ENCODE data around the gene AS3MT.
A peak's percentile ranks its signal among the peaks of the same experiment; 100 is the strongest.
"Not testable (repeated sequence)": the region's sequence is repeated elsewhere in the genome, so short reads cannot be mapped to it uniquely, and the experiment has no call there.

Gene AS3MT, protein sequence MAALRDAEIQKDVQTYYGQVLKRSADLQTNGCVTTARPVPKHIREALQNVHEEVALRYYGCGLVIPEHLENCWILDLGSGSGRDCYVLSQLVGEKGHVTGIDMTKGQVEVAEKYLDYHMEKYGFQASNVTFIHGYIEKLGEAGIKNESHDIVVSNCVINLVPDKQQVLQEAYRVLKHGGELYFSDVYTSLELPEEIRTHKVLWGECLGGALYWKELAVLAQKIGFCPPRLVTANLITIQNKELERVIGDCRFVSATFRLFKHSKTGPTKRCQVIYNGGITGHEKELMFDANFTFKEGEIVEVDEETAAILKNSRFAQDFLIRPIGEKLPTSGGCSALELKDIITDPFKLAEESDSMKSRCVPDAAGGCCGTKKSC

DNA sequence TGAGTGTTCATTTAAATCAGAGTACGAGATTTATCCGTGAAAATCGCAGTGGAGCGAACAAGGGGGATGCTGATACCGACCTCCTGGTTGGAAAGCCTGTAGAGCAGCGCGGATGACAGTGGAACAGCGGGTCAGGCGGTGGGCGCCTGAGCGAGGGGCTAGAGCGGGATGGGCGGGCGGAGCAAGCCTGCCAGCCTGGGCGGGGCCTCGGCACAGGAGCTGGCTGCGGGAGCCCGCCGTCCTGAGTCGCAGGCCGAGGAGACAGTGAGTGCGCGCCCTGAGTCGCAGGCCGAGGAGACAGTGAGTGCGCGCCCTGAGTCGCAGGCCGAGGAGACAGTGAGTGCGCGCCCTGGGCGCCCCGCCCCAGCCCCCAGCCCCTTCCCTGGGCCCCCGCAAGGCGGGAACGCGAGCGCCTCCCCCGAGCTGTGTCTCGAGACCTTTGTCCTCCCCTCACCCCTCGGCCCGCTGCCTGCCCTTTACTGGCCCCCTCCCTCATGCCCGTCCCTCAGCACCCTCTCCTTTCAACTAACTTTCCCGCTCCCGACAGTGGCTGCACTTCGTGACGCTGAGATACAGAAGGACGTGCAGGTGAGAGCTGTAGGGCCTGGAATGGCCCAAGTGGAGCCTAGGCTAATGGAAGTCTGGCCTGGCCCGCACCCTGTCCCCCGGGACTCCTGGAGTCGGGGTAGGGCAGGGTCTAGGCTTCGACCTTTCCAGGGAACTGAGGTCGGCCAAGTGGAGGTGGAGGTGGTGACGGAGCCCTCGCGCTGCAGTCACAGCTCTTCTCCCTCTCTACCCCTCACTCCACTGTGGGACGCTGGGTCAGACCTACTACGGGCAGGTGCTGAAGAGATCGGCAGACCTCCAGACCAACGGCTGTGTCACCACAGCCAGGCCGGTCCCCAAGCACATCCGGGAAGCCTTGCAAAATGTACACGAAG lies at the start of gene AS3MT:
Gene AS3MT (plus strand): TSS at position 213 of the 941 bp plus-strand sequence. CDS start 123 bp downstream, at position 336.
- no peak for DNase-seq (ENCODE audit: low read depth)

GRCh38 chr10:102820008-102820407 lies 49.3 kb upstream of the AS3MT start:
- not testable (repeated sequence) for DNase-seq (ENCODE audit: low read depth)

DNA sequence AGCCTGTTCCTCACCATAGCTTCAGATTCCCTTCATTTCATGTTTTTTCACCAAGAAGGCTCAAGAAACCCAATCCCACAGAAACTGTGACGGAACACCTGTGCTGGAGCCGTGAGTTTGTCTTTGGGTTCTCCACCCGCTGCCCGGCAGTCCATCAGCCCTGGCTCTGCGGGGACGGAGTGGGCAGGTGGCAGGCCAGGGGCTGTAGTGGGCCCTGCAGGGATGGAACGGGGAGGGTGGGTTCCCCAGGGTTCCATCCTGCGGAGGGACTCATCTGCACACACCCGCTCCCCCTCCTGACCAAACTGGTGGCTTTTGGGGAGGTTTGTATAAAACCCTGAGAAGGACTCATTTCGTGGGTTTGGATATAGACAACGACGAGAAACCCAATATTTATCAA lies 47.0 kb upstream of the AS3MT start:
- DNase-seq (ENCODE audit: low read depth) = no peak

DNA sequence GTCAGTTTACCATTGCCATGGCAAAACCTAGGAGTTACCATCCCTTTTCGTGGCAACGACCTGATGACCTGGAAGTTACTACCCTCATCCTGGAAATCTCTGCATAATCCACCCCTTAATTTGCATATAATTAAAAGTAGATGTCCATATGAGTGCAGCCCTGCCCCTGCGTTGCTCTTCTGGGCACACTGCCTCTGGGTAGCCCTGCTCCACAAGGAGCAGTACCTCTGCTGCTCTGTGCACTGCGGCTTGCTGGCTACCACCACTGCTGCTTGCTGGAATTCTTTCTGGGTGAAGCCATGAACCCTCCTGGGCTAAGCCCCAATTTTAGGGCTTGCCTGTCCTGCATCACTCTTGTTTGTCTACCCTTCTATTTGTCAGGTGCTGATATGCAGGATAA lies 44.6 kb upstream of the AS3MT start:
- DNase-seq (ENCODE audit: low read depth) = no peak

GRCh38 chr10:102826148-102826796 lies 43.0 kb upstream of the AS3MT start:
- no peak for DNase-seq (ENCODE audit: low read depth)

DNA sequence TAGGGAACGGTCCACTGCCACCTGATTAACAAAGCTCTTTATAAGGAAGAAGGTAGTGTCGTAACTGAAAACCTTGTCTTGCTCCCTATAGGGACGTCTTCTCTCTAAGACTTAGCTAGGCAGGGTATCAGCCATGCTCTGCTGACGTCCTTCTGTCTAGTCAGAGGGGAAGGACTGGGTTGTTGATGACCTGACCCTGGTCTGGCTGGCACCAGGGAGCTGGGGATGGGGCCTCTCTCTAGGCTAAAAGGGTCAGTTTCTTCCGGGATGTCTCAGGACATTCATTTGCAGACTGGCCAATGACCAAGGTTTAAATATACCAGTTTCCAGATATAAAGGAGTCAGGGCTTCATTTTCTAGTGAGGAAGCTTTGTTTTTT lies 41.7 kb upstream of the AS3MT start:
- DNase-seq (ENCODE audit: low read depth) = no peak

DNA sequence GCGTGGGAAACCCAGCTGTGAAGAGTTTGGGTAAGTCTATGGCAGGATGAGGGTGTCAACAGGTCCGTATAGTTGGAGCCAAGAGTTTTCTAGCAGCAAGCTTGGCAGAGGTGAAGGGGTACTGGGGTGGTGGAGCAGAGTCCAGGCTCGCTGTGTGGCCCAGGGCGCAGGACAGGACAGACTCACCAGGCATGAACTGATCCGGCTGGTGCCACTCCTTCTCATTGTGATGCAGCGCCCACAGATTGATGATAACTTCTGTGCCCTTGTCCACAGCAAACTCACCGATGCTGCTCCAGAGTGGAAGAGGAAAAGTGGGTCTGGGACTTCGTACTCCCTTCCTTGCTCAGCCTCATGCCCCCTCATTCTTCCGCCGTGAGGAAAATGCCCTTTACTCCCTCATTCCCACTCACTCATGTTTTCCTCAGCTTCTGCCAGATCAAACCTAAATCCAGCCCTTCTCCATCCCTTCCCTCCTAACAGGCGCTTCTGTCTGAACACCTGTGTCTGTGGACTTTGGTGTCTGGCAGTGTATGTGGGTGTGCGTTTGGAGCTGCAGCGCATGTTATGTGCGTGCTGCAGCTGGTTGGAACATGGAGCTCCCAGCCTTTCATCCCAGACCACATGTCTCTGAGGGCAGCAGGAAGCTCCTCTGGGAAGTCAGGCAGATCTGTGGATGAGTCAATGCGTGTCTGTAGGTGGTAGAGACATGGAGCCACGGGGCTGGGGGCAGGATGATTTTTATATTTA lies 37.8 kb upstream of the AS3MT start:
- no peak for DNase-seq (ENCODE audit: low read depth)

DNA sequence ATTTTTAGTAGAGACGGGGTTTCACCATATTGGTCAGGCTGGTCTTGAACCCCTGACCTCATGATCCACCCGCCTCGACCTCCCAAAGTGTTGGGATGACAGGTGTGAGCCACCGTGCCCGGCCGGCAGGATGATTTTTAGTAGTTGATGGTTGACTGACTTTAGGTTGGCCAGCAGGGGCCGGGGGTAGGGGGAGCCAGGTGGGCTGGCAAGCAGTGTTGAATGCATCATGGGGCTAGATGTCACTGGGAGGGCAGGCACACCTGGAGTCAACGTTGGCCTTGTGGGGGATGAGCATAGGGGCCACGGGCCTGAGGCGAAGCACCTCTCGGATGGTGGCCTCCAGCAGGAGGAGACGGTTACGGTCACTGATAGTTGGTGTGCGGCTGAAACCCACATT lies 37.0 kb upstream of the AS3MT start:
- no peak for DNase-seq (ENCODE audit: low read depth)

GRCh38 chr10:102832987-102833386 lies 36.3 kb upstream of the AS3MT start:
- no peak for DNase-seq (ENCODE audit: low read depth)

- no peak for DNase-seq (ENCODE audit: low read depth)
These were observed 35.1 kb upstream of the AS3MT start for GRCh38 chr10:102834143-102834542.

DNA sequence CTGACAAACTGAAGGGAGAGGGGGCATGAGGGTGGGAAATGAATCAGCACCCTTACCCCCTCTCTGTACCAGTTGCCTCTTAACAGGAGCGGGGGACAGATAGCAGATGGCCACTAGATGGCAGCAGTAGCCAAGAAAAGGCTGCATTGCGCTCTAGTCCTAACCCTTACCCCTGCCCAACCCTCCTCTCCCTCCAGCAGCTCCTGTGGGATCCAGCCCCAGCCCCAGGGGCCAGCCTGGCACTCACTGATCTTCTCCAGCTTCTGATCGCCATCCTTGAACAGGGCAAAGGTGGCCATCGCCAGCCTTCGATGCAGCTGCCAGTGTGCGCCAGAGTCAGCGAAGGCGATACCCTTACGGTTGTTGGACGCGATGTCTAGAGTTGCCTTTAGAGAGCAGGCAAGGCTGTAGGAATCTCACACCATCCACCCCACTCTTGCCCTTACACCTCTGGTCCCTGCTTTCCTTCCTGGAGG lies 34.2 kb upstream of the AS3MT start:
- peak; percentile 77 for DNase-seq (ENCODE audit: low read depth)

DNA sequence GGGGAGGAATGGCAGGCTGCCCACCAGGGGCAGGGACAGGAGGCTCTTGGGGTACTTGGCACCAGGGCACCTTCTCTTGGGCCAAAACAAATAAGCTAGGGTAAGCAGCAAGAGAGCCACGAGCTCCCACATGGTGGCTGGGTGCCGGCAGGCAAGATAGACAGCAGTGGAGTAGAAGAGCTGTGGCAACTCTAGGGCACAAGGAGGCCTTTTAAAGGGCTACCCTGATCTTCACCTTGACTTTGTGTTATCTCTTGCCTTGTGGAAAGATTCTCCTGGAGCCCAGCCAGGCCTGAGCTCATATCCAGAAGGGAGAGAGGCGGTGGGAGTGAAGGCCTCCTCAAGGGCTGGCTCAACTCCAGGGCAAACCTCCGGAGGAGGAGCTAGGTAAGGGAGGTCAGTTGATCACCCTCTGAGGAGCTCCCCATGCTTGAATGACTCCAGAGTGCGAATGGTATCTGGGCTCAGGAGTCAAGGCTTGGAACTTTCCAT lies 32.0 kb upstream of the AS3MT start, which contains the start of gene CYP17A1:
Gene CYP17A1 (minus strand): TSS at position 184 of the 492 bp plus-strand sequence. CDS start 52 bp downstream, at position 132.
- no peak for DNase-seq (ENCODE audit: low read depth)

DNA sequence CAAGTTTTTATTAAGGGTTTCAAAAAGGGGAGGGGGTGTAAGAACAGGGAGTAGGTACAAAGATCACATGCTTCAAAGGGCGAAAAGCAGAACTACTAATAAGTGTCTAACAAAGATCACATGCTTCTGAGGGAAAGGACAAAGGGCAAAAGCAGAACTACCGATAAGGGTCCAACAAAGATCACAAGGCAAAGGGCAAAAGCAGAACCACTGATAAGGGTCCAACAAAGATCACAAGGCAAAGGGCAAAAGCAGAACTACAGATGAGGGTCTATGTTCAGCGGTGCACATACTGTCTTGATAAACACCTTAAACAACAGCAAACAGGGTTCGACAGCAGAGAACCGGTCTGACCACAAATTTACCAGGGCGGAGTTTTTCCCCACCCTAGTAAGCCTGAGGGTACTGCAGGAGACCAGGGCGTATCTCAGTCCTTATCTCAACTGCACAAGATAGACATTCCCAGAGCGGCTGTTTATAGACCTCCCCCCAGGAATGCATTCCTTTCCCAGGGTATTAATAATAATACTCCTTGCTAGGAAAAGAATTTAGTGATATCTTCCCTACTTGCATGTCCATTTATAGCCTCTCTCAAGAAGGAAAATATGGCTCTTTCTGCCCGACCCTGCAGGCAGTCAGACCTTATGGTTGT lies 30.9 kb upstream of the AS3MT start:
- peak; percentile 34 for DNase-seq (ENCODE audit: low read depth)

DNA sequence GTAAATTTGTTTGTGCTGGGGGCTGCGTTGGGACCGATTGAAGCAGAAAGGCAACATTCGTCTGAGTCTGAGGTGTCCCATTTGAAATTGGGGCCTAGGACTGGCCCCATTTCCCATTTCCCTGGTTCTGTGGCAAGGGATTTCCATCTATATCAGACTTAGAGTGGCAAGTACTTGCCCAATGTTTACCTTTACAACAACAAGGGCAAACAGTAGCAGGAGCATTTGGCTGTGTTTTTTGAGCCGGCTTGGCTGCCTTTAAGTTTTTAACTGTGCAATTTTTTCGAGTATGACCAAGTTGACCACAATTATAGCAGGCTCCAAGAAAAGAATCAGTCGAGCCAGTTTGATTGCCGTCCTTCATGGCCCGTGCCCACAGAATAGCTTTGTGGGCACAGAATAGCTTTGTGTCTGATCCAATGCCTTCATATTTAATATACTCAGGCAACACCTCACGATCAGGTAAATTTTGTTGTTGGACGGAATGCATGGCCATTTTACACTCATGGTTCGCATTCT lies 27.4 kb upstream of the AS3MT start:
- DNase-seq (ENCODE audit: low read depth) = no peak

- DNase-seq (ENCODE audit: low read depth) = not testable (repeated sequence)
These were observed 26.1 kb upstream of the AS3MT start for GRCh38 chr10:102843139-102843538.

DNA sequence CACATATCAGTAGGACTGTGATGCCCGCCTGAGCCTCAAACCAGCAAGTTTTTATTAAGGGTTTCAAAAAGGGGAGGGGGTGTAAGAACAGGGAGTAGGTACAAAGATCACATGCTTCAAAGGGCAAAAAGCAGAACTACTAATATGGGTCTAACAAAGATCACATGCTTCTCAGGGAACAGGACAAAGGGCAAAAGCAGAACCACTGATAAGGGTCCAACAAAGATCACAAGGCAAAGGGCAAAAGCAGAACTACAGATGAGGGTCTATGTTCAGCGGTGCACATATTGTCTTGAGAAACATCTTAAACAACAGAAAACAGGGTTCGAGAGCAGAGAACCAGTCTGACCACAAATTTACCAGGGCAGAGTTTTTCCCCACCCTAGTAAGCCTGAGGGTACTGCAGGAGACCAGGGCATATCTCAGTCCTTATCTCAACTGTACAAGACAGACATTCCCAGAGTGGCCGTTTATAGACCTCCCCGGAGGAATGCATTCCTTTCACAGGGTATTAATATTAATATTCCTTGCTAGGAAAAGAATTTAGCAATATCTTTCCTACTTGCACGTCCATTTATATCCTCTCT lies 25.0 kb upstream of the AS3MT start:
- DNase-seq (ENCODE audit: low read depth) = not testable (repeated sequence)

- DNase-seq (ENCODE audit: low read depth) = no peak
These were observed 23.8 kb upstream of the AS3MT start for GRCh38 chr10:102845352-102845902.

- no peak for DNase-seq (ENCODE audit: low read depth)
These were observed 19.2 kb upstream of the AS3MT start for GRCh38 chr10:102850025-102850518.

DNA sequence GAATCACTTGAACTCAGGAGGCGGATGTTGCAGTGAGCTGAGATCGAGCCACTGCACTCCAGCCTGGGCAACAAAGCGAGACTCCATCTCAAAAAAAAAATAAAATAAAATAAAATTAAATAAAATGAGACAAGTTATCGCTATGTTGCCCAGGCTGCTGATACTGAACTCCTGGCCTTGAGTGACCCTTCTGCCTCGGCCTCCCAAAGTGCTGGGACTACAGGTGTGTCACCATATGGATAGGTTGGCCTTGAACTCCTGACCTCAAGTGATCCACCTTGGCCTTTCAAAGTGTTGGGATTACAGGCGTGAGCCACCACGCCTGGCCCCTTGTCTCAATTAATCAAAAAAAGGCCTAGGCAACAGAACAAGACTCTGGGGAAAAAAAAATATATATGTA lies 16.0 kb upstream of the AS3MT start:
- DNase-seq (ENCODE audit: low read depth) = not testable (repeated sequence)

Measured in CMK (cell line).